Sigmoid colon (tissue), 7 donors: ENCODE results near the gene CCDC91. TPM values are rescaled to one million over a fixed set of nuclear protein-coding genes. Genes with fewer than 3 reads are reported as not detected.

Source experiments
- DNase-seq: peaks from one replicate; pipeline ENCODE4 v3.0.0-alpha.2; 2019
- H3K27ac ChIP-seq, 4 donors: fragments of 200-600 bp; sonication (generic); one replicate each; pipeline ENCODE4 v1.5.1; 2016 to 2019; ENCODE audit warnings: mild to moderate bottlenecking in 1 of 4
- H3K27me3 ChIP-seq, 3 donors: fragments of 200-600 bp; sonication (generic); one replicate each; pipeline ENCODE4 v1.5.1; 2019; ENCODE audit warnings: mild to moderate bottlenecking in 1 of 3
- H3K36me3 ChIP-seq, 4 donors: fragments of 200-600 bp; sonication (generic); one replicate each; pipeline ENCODE4 v1.5.1; 2016 to 2019
- H3K4me1 ChIP-seq, 4 donors: fragments of 200-600 bp; sonication (generic); one replicate each; pipeline ENCODE4 v1.5.1; 2017 to 2019
- H3K4me3 ChIP-seq, 4 donors: fragments of 200-600 bp; sonication (generic); one replicate each; pipeline ENCODE4 v1.5.1; 2017 to 2019; ENCODE audit warnings: mild to moderate bottlenecking in 2 of 4, moderate library complexity in 1 of 4
- H3K9me3 ChIP-seq, 4 donors: fragments of 200-600 bp in 3 of 4; sonication (generic) in 3 of 4; one replicate each; pipeline versions ENCODE4 v1.5.1 to v1.6.1; 2013 to 2019
- CTCF ChIP-seq, 4 experiments: fragments of 450-650 bp in 3 of 4; fragments of 200-600 bp in 1 of 4; IDR thresholded peaks; one replicate each; pipeline ENCODE4 v1.5.1; 2016 to 2019; ENCODE audit warnings: antibody characterized with exemption in 4 of 4, mild to moderate bottlenecking in 3 of 4, moderate library complexity in 2 of 4
- EP300 ChIP-seq, 4 donors: sonication (generic); formaldehyde crosslinking; IDR thresholded peaks; one replicate each; pipeline ENCODE4 v1.6.1; 2017; ENCODE audit warnings: antibody characterized with exemption in 4 of 4
- POLR2A ChIP-seq, 2 donors: fragments of 450-650 bp; IDR thresholded peaks; one replicate each; pipeline ENCODE4 v1.6.1; 2016; ENCODE audit warnings: antibody characterized with exemption in 2 of 2, mild to moderate bottlenecking in 2 of 2, moderate library complexity in 2 of 2
- POLR2AphosphoS5 ChIP-seq, 4 donors: sonication (generic); formaldehyde crosslinking; IDR thresholded peaks; one replicate each; pipeline ENCODE4 v1.6.1; 2017; ENCODE audit warnings: antibody characterized with exemption in 4 of 4
- WGBS, 2 donors: extraction: QIAGEN DNeasy Blood & Tissue Kit; methylation state at CpG; one replicate each; pipeline ENCODE4 v1.1.7; 2013; 5-methylcytosine and 5-hydroxymethylcytosine counted together
- intact Hi-C: fragments of 100-400 bp; cut with DNase I; formaldehyde crosslinking; loops from one replicate; pipeline ENCODE4 v1.15.1; 2023
- polyA plus RNA-seq, 3 donors: library from polyadenylated mRNA; stranded (reverse); fragments of 200-250 nt; gene quantifications; one replicate each; pipeline ENCODE4 v1.2.3, GENCODE V29; 2013
- total RNA-seq, 4 donors: library from RNA; depleted of rRNA; stranded (reverse); fragments of >200 nt; gene quantifications; one replicate each; pipeline ENCODE4 v1.1.0, GENCODE V29; 2016
- donor health status: healthy with polysubstance abuse.
- donor health status: Bipolar disorder and iron deficiency.
- donor health status: healthy.

CCDC91 gene
- total and polyA plus RNA-seq, 7 donors, result 12.4 to 85.7 (median 42.9) TPM

- intact Hi-C loops, result no loop called here
- Histone ChIP-seq H3K9me3 (no peaks in the 10 kb centered on the region), H3K4me1 (peaks cover 0 to 10% (median 0%) of the 10 kb centered on the region in 4 donors), H3K4me3 (no peak overlapping the region), H3K36me3 (no peaks in the 10 kb centered on the region), H3K27ac (no peak overlapping the region), H3K27me3 (no peaks in the 10 kb centered on the region)
- TF ChIP-seq EP300 (IDR thresholded peaks at IDR 0.05), result no peak
- no peak for TF ChIP-seq POLR2A (IDR thresholded peaks at IDR 0.05)
- TF ChIP-seq CTCF (IDR thresholded peaks at IDR 0.05), result no peak
- no peak for TF ChIP-seq POLR2AphosphoS5 (IDR thresholded peaks at IDR 0.05)
- no peak for DNase-seq
- WGBS, 2 donors, result 95 to 97% methylated on average over 3 of the region's 3 CpGs
Measured at GRCh38 chr12:28427046-28427445, 236.8 kb downstream of the CCDC91 start.

GRCh38 chr12:28440081-28440608 lies 249.9 kb downstream of the CCDC91 start:
- H3K4me3 ChIP-seq, result no peak overlapping the region
- H3K9me3 ChIP-seq, result no peaks in the 10 kb centered on the region
- no peak for DNase-seq
- no peak overlapping the region for H3K27ac ChIP-seq
- no peaks in the 10 kb centered on the region for H3K27me3 ChIP-seq
- WGBS, 2 donors, result 74 to 86% methylated on average over 3 of the region's 3 CpGs
- no peaks in the 10 kb centered on the region for H3K4me1 ChIP-seq
- no peaks in the 10 kb centered on the region for H3K36me3 ChIP-seq
- intact Hi-C loops, result no loop called here
- TF ChIP-seq EP300 (IDR thresholded peaks at IDR 0.05) (no peak), CTCF (IDR thresholded peaks at IDR 0.05) (no peak), POLR2A (IDR thresholded peaks at IDR 0.05) (no peak), POLR2AphosphoS5 (IDR thresholded peaks at IDR 0.05) (no peak)

DNA sequence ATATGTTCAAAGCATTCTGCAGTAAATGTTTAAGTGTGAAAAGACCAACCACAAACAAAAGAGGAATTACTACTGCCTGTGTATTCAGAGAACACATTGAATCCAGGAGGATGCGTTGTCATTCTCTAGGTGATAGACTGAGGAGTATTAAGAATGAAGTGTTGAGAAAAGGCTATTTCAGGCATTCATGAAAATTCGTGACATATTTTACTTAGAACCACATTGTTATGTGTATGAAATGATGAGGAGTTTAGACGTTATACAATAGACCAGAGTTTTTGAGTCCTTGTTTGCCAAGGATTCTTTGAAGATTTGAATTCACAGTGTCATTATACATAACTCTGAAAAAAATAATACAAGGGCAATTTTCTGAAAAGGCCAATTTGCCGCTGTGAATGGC lies 251.8 kb downstream of the CCDC91 start:
- Histone ChIP-seq H3K27ac (no peak overlapping the region), H3K4me3 (no peak overlapping the region), H3K9me3 (no peaks in the 10 kb centered on the region), H3K36me3 (no peaks in the 10 kb centered on the region), H3K4me1 (no peaks in the 10 kb centered on the region), H3K27me3 (no peaks in the 10 kb centered on the region)
- intact Hi-C loops, result no loop called here
- WGBS, 2 donors, result 92 to 95% methylated on average over 4 of the region's 4 CpGs
- TF ChIP-seq CTCF (IDR thresholded peaks at IDR 0.05) (no peak), POLR2A (IDR thresholded peaks at IDR 0.05) (no peak)
- DNase-seq, result no peak

- DNase-seq, result no peak
- H3K27ac ChIP-seq, result no peak overlapping the region
- H3K27me3 ChIP-seq, result no peaks in the 10 kb centered on the region
- no peak overlapping the region for H3K4me3 ChIP-seq
- no peaks in the 10 kb centered on the region for H3K9me3 ChIP-seq
- intact Hi-C loops, result no loop called here
- no peaks in the 10 kb centered on the region for H3K4me1 ChIP-seq
- no peaks in the 10 kb centered on the region for H3K36me3 ChIP-seq
- TF ChIP-seq EP300 (IDR thresholded peaks at IDR 0.05), result no peak
- no peak for TF ChIP-seq POLR2A (IDR thresholded peaks at IDR 0.05)
- TF ChIP-seq CTCF (IDR thresholded peaks at IDR 0.05), result no peak
- TF ChIP-seq POLR2AphosphoS5 (IDR thresholded peaks at IDR 0.05), result no peak
Measured at GRCh38 chr12:28443337-28443736, 253.1 kb downstream of the CCDC91 start.

- no peak for DNase-seq
- Histone ChIP-seq H3K36me3 (peaks cover 0 to 10% (median 0%) of the 10 kb centered on the region in 4 donors), H3K27me3 (no peaks in the 10 kb centered on the region), H3K4me3 (no peak overlapping the region), H3K27ac (no peak overlapping the region), H3K9me3 (no peaks in the 10 kb centered on the region), H3K4me1 (no peaks in the 10 kb centered on the region)
- no peak for TF ChIP-seq CTCF (IDR thresholded peaks at IDR 0.05)
- TF ChIP-seq EP300 (IDR thresholded peaks at IDR 0.05), result no peak
- intact Hi-C loops, result no loop called here
Measured at GRCh38 chr12:28446031-28446430, 255.8 kb downstream of the CCDC91 start.
